Renal cortex interstitium (tissue), 11 donors: ENCODE data around the gene UFC1. TPM values are rescaled to one million over a fixed set of nuclear protein-coding genes. Genes with fewer than 3 reads are reported as not detected.

Experiments used
- DNase-seq, 11 donors: peaks; one replicate each; pipeline ENCODE4 v3.0.0-alpha.2; 2013; ENCODE audit warnings: low read depth in 9 of 11, low spot score in 4 of 11; ENCODE audit errors: extremely low read depth in 1 of 11
- polyA plus RNA-seq, 3 donors: library from polyadenylated mRNA; unstranded; fragments of 120-200 nt; gene quantifications; one replicate each; pipeline ENCODE4 v1.2.1, GENCODE V29; 2013; ENCODE audit not compliant: insufficient read length in 3 of 3

UFC1 gene
- polyA plus RNA-seq, 3 donors, result 135 to 161 (median 156) TPM

GRCh38 chr1:161162052-161162451 lies 8.3 kb downstream of the UFC1 start:
- DNase-seq, result no peak

GRCh38 chr1:161162806-161163205 lies 9.0 kb downstream of the UFC1 start:
- DNase-seq, result no peak

GRCh38 chr1:161163793-161164192 lies 10.0 kb downstream of the UFC1 start:
- no peak for DNase-seq

- no peak for DNase-seq
These were observed 11.3 kb downstream of the UFC1 start for GRCh38 chr1:161164901-161165610.

GRCh38 chr1:161165742-161166668 lies 12.2 kb downstream of the UFC1 start, which contains the start of gene PPOX:
Gene PPOX (plus strand): TSS chr1:161166426. CDS start chr1:161166848, 422 bp downstream.
- DNase-seq, result peak; percentile 91 to 98 (median 95)

GRCh38 chr1:161166669-161167548 lies 13.1 kb downstream of the UFC1 start:
- no peak for DNase-seq

GRCh38 chr1:161168906-161169305 lies 15.1 kb downstream of the UFC1 start:
- DNase-seq, result no peak

- no peak for DNase-seq
These were observed 17.4 kb downstream of the UFC1 start for GRCh38 chr1:161171191-161171590.

GRCh38 chr1:161171696-161172095 lies 17.9 kb downstream of the UFC1 start:
- no peak for DNase-seq

GRCh38 chr1:161172349-161172748 lies 18.6 kb downstream of the UFC1 start:
- DNase-seq, result no peak

GRCh38 chr1:161172776-161173376 lies 19.1 kb downstream of the UFC1 start:
- DNase-seq, result no peak

GRCh38 chr1:161173711-161174110 lies 19.9 kb downstream of the UFC1 start:
- DNase-seq, result no peak

GRCh38 chr1:161174911-161175310 lies 21.1 kb downstream of the UFC1 start:
- no peak for DNase-seq

- DNase-seq, result no peak
These were observed 22.1 kb downstream of the UFC1 start for GRCh38 chr1:161175771-161176453.

- no peak for DNase-seq
These were observed 22.8 kb downstream of the UFC1 start for GRCh38 chr1:161176468-161177111.

- peak in 7 of 11 donors; percentile 77 to 86 (median 81) for DNase-seq
These were observed 23.5 kb downstream of the UFC1 start, which contains the start of gene B4GALT3 for GRCh38 chr1:161177112-161177935. Gene B4GALT3 (minus strand): TSS chr1:161177507. CDS start chr1:161176060, 1,447 bp downstream.

- DNase-seq, result no peak
These were observed 24.1 kb downstream of the UFC1 start for GRCh38 chr1:161177936-161178244.
